Type B pancreatic cell (in vitro differentiated cells): ENCODE measurements around the gene PINLYP. TPM values are rescaled to one million over a fixed set of nuclear protein-coding genes. Genes with fewer than 3 reads are reported as not detected.

ENCODE experiments used
- DNase-seq: peaks from one replicate; pipeline ENCODE4 v3.0.0; 2021; ENCODE audit warnings: mixed read lengths; ENCODE audit not compliant: unreplicated experiment; ENCODE audit errors: extremely low spot score
- H3K27ac Mint-ChIP-seq: 2 replicates; pipeline ENCODE4 v1.8.0; 2021; ENCODE audit warnings: mild to moderate bottlenecking, mixed read lengths
- H3K27me3 Mint-ChIP-seq: 2 replicates; pipeline ENCODE4 v1.8.0; 2021; ENCODE audit warnings: mixed read lengths
- H3K36me3 Mint-ChIP-seq: 2 replicates; pipeline ENCODE4 v1.8.0; 2021; ENCODE audit warnings: mixed read lengths
- H3K4me1 Mint-ChIP-seq: one replicate; pipeline ENCODE4 v1.8.0; 2021; ENCODE audit warnings: mixed read lengths; ENCODE audit not compliant: unreplicated experiment
- H3K4me3 Mint-ChIP-seq: 2 replicates; pipeline ENCODE4 v1.8.0; 2021; ENCODE audit warnings: mild to moderate bottlenecking, mixed read lengths
- H3K9me3 Mint-ChIP-seq: 2 replicates; pipeline ENCODE4 v1.8.0; 2021; ENCODE audit warnings: mixed read lengths
- CTCF ChIP-seq: fragments of 200-600 bp; sonication (generic); conservative IDR thresholded peaks from 2 replicates; pipeline ENCODE4 v1.5.0; 2021; ENCODE audit warnings: antibody characterized with exemption, mild to moderate bottlenecking
- total RNA-seq: library from RNA; stranded (reverse); gene quantifications from 2 replicates; pipeline ENCODE4 v1.2.1, GENCODE V29; 2021; ENCODE audit warnings: low replicate concordance

Gene PINLYP
- total RNA-seq, 1 donor from 2014 or later: 6.0 TPM

- Mint-ChIP-seq H3K4me3 (peak overlapping the region; percentile 98), H3K4me1 (peaks cover 26% of the 10 kb centered on the region), H3K27me3 (peaks cover 2% of the 10 kb centered on the region), H3K27ac (peak overlapping the region; percentile 98), H3K9me3 (no peaks in the 10 kb centered on the region), H3K36me3 (peaks cover 16% of the 10 kb centered on the region)
- peak; percentile 77 for DNase-seq
- peak; percentile 89 for TF ChIP-seq CTCF
Observed at GRCh38 chr19:43594710-43595604, 19.4 kb downstream of the PINLYP start.

GRCh38 chr19:43595605-43595998 lies 20.0 kb downstream of the PINLYP start:
- peak overlapping the region; percentile 98 for H3K4me3 Mint-ChIP-seq
- peaks cover 26% of the 10 kb centered on the region for H3K4me1 Mint-ChIP-seq
- no peak for DNase-seq
- H3K9me3 Mint-ChIP-seq: no peaks in the 10 kb centered on the region
- H3K27ac Mint-ChIP-seq: peak overlapping the region; percentile 98
- peaks cover 2% of the 10 kb centered on the region for H3K27me3 Mint-ChIP-seq
- TF ChIP-seq CTCF: no peak
- peaks cover 14% of the 10 kb centered on the region for H3K36me3 Mint-ChIP-seq

- Mint-ChIP-seq H3K9me3 (no peaks in the 10 kb centered on the region), H3K27ac (peak within 1 kb of the TSS; percentile 98), H3K4me3 (peak within 1 kb of the TSS; percentile 98), H3K4me1 (peaks cover 26% of the 10 kb centered on the region), H3K36me3 (peaks cover 11% of the 10 kb centered on the region), H3K27me3 (peaks cover 2% of the 10 kb centered on the region)
- peak; percentile 100 for DNase-seq
- peak; percentile 23 for TF ChIP-seq CTCF
Observed at GRCh38 chr19:43595999-43596841, 20.6 kb downstream of the PINLYP start, which contains the start of the genes IRGQ and ZNF576. Gene IRGQ (minus strand): TSS chr19:43596134. CDS start chr19:43595338, 796 bp downstream. Gene ZNF576 (plus strand): TSS chr19:43596595. CDS start chr19:43597109, 514 bp downstream.

GRCh38 chr19:43596842-43597461 lies 21.4 kb downstream of the PINLYP start:
- H3K9me3 Mint-ChIP-seq: no peaks in the 10 kb centered on the region
- peaks cover 26% of the 10 kb centered on the region for H3K4me1 Mint-ChIP-seq
- TF ChIP-seq CTCF: no peak
- H3K4me3 Mint-ChIP-seq: peak overlapping the region; percentile 98
- peaks cover 2% of the 10 kb centered on the region for H3K27me3 Mint-ChIP-seq
- no peak for DNase-seq
- peaks cover 11% of the 10 kb centered on the region for H3K36me3 Mint-ChIP-seq
- H3K27ac Mint-ChIP-seq: peak overlapping the region; percentile 98

GRCh38 chr19:43597876-43598275 lies 22.3 kb downstream of the PINLYP start:
- peaks cover 2% of the 10 kb centered on the region for H3K27me3 Mint-ChIP-seq
- H3K27ac Mint-ChIP-seq: peak overlapping the region; percentile 98
- TF ChIP-seq CTCF: no peak
- H3K36me3 Mint-ChIP-seq: peaks cover 11% of the 10 kb centered on the region
- H3K4me3 Mint-ChIP-seq: peak overlapping the region; percentile 98
- H3K4me1 Mint-ChIP-seq: peaks cover 26% of the 10 kb centered on the region
- no peak for DNase-seq
- no peaks in the 10 kb centered on the region for H3K9me3 Mint-ChIP-seq
